HepG2 (cell line): ENCODE measurements around the gene HOTAIR.

Experiments used
- CHCHD3 ChIP-seq: sonication (generic); formaldehyde crosslinking; IDR thresholded peaks from 2 replicates; pipeline ENCODE4 v1.8.0; 2022; ENCODE audit warnings: mild to moderate bottlenecking, missing genetic modification reagents, moderate library complexity
- CTCF ChIP-seq: sonication (generic); formaldehyde crosslinking; IDR thresholded peaks from 2 replicates; pipeline ENCODE4 v1.5.0; 2020; ENCODE audit warnings: mild to moderate bottlenecking, missing genetic modification reagents, moderate library complexity
- DPF2 ChIP-seq: sonication (generic); formaldehyde crosslinking; IDR thresholded peaks from 2 replicates; pipeline ENCODE4 v1.4.0; 2020; ENCODE audit warnings: mild to moderate bottlenecking, low read depth, missing genetic modification reagents, borderline replicate concordance
- EZH2 ChIP-seq: conservative IDR thresholded peaks from 2 replicates; pipeline ENCODE4 v1.6.1; 2012; ENCODE audit warnings: mild to moderate bottlenecking, low read depth, low read length, moderate library complexity
- MXD1 ChIP-seq: sonication (generic); formaldehyde crosslinking; IDR thresholded peaks from 2 replicates; pipeline ENCODE4 v1.4.0; 2020; ENCODE audit warnings: mild to moderate bottlenecking, missing genetic modification reagents
- POLR2A ChIP-seq, 2 experiments: IDR thresholded peaks; 2 replicates each; pipeline ENCODE4 v1.6.1; 2011; ENCODE audit warnings: low read depth in 2 of 2, low read length in 2 of 2, mild to moderate bottlenecking in 1 of 2, moderate library complexity in 1 of 2; ENCODE audit not compliant: insufficient read depth in 1 of 2
- ZNF12 ChIP-seq: sonication (generic); formaldehyde crosslinking; IDR thresholded peaks from 2 replicates; pipeline ENCODE4 v1.5.0; 2020; ENCODE audit warnings: missing genetic modification reagents

GRCh38 chr12:53963434-53964314, 11.1 kb downstream of the HOTAIR start:
- TF ChIP-seq EZH2 = no peak; the same call in 1 of the 2 replicates
- TF ChIP-seq POLR2A (IDR thresholded peaks at IDR 0.05; ENCODE audit: insufficient read depth in 1 of 2, low read depth in 2 of 2, low read length in 2 of 2) = no peak
- no peak for TF ChIP-seq CHCHD3 (CRISPR knock-in tag)
- no peak for TF ChIP-seq ZNF12 (CRISPR knock-in tag)
- TF ChIP-seq DPF2 (CRISPR knock-in tag) = no peak
- TF ChIP-seq MXD1 (CRISPR knock-in tag) = no peak
- no peak for TF ChIP-seq CTCF
